ENCODE results near the gene DGKD.

- no peak for TF ChIP-seq POLR2A (IDR thresholded peaks at IDR 0.05)
- TF ChIP-seq CTCF (IDR thresholded peaks at IDR 0.05 in 4 of 5, conservative IDR thresholded peaks at IDR 0.05 in 1 of 5), result no peak
Observed at GRCh38 chr2:233435436-233436190, 81.3 kb downstream of the DGKD start.
